HG02884 (cell line): ENCODE data around the gene PITX2.

Experiments
- ATAC-seq: cut with Tn5 transposase; IDR thresholded peaks from one replicate; pipeline ENCODE4 v1.9.1; 2021; ENCODE audit warnings: mild to moderate bottlenecking, moderate library complexity; ENCODE audit not compliant: unreplicated experiment

PITX2 gene

DNA sequence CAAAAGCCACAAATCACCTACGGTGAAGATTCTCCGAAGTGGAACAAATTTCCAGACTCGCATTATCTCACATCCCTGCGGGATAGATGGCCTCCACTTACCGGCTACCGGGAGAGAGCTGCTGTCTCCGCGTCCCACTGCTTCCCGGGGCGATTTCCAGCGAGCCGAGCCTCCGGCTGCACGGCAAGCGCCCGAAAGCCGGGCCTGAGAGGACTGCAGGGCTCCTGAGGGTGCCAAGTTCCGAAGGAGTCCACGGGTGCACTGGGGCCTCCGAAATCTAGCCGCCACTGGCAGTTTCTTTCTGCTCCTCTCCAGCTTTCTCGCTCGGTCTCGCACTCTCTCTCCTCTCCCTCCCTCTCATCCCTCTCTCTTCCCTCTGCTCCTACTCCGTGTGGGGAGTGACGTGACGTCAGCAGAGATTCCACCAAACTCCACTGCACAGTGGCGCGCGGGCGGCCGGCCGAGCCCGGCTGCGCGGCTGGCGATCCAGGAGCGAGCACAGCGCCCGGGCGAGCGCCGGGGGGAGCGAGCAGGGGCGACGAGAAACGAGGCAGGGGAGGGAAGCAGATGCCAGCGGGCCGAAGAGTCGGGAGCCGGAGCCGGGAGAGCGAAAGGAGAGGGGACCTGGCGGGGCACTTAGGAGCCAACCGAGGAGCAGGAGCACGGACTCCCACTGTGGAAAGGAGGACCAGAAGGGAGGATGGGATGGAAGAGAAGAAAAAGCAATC is 14.0 kb upstream of the PITX2 start:
- ATAC-seq, result no peak

- no peak for ATAC-seq
Measured at GRCh38 chr4:110636171-110636679, 13.3 kb upstream of the PITX2 start.

DNA sequence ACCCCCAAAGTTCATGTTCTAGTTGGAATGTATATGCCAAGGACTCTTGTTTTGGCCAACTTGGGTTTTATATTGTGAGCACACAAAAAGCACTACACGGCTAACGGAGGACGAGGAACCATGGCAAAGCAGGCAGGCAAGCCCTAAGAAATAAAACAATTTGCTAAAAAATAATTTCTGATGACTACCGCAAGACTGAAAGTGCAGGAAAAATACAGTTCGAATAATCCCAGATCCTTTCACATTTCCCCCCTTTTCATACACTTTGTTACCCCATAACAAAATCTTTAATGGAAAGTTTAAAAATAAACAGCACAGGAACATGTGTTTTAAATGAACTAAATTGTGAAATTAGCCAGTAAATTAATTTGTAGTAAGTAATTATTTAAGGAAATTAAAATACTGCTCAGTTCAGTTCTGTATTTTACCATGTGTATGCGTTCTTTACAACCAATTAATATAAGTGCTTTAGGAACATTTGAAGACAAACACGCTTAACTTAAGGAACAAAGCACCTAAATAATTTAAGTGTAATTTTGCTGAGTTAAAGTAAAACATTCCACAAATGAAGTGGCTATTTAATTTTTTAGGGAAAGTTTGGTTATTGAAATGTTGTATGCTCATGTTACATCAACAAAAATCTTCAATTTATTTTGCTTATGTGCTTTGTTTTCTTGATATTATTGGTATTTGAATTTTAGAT is 12.4 kb upstream of the PITX2 start:
- no peak for ATAC-seq

DNA sequence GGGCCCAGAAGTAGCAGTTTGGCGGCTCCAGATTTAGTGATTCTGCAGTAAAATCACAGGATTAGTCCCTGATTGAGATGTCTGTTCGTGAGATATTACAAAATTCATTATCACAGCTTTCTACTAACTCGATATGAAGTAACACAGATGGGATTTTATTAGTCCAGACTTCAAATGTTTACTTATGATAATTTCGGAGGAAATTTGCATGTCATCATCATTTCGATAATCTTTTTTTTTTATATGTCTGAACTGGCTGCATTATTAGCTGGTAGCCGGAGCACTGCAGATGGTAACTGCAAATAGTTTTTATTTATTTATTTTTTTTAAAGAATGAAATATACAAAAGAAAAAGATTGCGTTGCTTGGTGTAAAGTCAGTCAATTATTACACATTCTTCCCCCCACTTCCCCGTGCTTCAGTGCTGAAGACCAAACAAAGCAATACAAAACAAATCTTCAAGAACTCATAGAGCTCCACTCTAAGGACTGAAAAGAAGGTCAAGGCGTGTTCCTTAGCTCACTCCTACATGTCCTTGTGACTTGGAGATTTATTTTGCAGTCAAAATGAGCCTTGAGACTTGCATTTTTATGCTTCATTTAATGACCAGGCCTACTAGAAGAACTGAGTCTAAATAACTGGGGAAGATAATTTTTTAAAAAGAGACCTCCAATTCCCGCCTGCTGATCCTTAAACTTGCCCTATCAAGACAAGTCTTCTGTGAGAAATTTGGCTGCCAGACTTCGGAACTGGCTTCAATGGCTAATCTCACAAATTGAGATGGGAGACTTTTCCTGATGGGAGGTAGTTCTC is 11.7 kb upstream of the PITX2 start:
- no peak for ATAC-seq

GRCh38 chr4:110633358-110634341 is 10.8 kb upstream of the PITX2 start:
- ATAC-seq, result no peak

- no peak for ATAC-seq
Measured at GRCh38 chr4:110632506-110633357, 9.9 kb upstream of the PITX2 start.

GRCh38 chr4:110631584-110632505 is 9.0 kb upstream of the PITX2 start:
- ATAC-seq, result peak; percentile 97

GRCh38 chr4:110630688-110631402 is 8.0 kb upstream of the PITX2 start:
- no peak for ATAC-seq

DNA sequence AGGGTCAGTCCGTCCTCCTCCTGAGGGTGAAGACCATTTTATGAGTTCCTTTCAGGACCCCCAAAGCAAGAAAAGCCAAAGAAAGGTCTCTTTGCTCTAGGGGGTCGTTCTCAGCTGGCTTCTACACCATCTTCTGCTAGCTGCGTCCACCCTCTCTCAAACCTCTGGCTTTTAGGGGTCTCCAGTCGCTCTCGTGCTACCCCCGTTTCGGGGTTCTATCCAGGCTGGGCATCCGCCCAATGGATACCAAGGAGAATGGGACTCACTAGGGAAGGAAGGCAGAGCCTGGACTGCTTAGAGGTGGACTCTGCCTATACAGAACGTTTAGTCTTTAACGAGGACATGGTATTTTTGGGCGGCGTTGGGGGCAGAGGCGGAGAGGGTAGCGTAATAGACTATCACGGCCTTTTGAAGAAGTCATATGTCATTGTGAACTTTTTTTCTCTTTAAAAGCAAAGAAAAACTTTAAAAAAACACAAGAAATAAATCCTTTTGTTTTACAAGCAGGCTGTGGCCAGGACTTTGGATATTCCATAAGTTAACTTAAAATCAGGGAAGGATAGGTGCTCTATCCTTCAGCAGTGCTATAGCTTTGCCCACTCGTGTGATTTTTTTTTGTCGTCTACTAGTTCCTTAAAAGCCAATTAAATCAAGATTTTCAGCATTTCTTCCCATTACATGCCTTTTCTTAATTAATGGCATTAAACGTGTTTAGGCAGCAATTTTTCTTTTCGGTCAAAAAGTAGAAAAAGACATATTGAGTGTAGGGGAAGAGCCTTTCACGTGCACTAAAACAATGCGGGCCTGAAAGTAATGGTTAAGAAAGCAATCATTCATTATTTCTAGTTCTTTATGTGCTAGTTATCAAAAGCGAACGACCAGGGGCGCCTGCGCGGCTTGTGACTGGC is 7.2 kb upstream of the PITX2 start:
- ATAC-seq, result no peak

DNA sequence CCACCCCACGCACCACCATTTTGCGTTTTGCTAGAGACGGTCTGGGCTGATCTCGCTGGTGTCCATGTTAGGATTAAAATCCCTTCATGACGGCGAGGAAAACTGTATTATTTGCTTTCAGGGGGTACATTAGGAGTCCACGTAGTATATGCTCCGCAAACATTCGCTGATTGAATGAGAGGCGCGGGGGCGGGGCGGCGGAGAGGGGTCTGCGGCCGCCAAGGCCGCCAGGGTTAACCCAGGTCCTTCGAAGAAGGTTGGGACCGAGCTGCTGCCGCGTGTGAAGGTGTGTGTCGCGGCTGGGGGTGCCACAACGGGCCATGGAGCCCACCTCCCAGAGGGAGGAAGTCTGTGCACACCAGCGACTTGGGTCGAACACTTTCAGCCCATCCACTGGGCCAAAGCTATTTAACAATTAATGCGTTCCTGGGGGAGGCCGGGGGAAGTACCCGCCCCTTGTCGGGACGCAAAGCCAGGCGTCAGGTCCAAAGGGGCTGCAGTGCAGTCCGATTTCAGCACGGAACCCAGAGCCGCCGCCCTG is 6.4 kb upstream of the PITX2 start:
- ATAC-seq, result no peak

DNA sequence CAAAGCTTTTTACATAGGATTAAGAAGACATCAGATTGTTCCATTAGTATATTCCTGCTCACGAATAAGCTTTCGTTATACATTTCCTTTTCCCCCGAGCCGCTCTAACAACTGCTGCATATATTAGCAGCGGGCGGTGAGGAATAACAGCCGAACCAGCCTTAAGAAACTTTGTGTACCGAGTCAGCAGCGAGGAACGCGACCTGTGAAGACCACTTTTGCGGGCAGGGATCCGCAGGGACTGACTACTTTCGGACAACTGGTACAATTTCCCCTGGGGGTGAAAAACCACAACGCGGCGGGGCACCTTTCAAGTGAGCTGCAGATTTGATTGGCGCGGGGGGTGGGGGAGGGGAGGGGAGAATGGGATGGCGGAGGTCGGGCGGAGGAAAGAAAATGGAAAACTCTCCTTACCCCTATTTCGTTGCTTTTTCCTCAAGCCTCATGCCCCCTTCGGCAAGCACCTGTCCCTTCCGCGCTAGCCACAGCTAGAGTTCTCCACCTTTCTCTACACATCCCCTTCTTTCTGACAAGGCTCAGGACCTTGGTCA is 5.9 kb upstream of the PITX2 start:
- no peak for ATAC-seq

- ATAC-seq, result no peak
Measured at GRCh38 chr4:110627977-110628662, 5.2 kb upstream of the PITX2 start.

GRCh38 chr4:110626532-110627153 is 3.8 kb upstream of the PITX2 start:
- ATAC-seq, result no peak

- no peak for ATAC-seq
Measured at GRCh38 chr4:110625576-110626257, 2.8 kb upstream of the PITX2 start.
